Stimulated activated CD4-positive, alpha-beta T cell treated with anti-CD3 and anti-CD28 coated beads, TNF-alpha, amount 100 ng/mL, for 1 hour (primary cell): ENCODE results near the gene MTX3.

Source experiments
- DNase-seq, 3 donors: peaks; one replicate each; pipeline ENCODE4 v3.0.0-alpha.2; 2020; ENCODE audit warnings: low read depth in 3 of 3, low spot score in 1 of 3

The MTX3 gene

DNA sequence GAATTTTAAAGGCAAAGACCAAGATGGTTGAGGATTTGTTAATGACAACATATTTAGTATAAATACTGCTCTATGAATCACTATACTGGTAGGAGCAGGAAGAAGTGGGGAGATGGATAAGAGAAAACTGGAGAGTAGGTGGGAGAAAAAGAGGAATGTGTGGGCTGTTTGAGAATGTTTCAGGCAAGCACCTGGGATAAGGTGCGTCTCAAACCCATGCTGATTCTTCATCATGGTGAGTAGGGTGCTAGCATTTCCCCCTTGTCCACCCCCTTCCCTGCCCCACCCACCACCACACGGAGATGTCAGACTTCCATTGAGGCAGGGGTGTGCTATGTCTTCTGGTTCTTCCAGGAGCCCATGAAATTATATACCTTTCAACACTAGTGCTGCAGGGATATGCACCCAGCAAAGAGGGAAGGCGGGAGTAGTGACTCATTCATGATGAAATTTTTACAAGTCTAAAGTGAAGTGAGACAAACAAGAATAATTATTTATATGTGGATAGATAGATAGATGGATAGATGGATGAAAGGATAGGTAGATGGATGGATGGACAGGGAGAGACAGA is 54.3 kb downstream of the MTX3 start:
- DNase-seq: no peak

DNA sequence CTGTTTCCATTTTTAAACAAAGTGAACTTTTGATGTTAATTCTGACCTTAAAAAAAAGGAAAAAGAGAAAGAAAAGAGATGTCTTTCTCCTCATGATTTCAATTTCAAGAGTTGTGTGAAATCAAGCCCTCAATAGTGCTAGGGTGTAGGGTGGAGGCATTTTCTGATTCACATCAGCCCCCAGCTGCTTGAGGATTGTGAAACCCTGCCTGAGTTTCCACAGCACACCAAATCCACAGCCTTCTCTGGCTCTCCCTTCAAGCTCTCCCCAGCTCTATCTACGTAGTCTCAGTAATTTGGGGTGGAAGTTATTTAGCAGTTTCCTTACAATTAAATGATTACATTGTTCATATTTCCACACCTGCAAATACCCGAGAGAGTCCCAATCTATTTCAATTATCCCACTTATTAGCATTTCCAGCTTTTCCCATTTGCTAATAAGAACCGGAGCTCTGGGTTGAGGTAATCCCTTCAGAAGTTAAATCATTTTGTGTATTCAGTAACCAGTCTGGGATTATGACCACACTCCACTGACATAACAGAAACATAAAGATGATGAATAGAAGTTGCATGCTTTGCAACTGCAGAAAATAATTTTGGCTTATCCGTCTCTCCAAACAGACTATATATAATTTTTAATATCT is 54.9 kb downstream of the MTX3 start:
- no peak for DNase-seq

DNA sequence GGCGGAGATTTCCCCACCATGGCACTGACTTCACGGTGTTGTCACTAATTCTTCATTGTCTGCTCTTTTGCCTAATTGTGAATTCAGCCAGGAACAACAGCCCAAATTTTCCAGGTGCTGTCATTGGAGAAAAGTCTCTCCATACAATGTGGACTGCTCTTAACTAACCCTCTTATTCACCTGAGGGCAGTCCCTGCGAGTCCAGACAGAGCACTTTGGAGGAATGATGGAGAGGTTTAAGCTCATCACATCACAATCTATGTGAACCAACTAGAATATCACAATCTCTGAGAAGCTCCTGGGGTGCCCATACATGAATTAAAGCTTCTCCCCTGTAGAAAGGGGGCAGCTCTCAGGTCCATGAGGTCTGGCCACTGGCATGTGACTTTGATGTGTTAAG is 56.4 kb downstream of the MTX3 start:
- no peak for DNase-seq

DNA sequence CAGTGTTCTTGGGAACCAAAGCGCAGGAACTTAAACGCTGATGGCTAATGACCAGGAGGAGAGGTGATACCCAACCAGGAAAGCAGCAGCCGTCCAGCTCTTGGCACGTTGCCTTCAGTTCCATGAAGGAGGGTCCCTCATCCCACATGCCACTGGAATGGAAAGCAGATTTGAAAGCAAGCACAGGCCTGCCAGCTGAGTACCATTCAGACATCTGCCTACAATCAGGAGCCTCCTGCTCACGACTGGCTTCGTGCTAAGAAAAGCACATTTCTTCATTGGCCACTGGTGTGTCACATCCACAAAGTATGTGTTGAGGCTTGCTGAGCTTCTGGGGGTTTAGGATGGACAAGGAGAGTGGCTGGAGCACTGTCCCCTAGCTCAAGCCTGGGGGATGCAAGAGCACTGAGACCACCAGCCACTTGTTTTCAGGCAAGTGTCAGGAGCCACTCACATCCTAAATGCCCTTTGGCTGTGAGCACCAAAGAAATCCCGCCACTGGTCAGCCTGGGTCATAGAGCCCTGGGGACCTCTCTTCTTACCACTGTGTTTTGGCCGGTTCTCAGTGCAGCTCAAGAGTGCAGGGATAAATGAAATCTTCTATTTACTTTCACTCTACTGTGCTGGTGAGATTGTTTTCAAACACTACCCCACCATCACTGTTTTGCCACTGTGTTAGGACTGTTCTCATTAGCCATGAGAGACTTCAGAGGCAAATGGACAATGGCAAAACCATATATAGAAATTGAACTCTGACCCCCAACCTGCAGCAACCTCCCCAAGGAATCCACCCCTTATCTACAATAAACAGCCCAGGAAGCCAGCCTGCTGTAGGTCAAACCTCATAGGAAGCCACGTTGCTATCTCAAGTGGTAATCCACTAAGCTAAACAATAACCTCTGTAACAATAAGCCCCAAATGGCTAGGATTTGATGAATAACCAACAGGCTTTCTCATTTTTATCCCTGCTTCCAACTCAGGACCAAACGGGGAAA is 58.3 kb downstream of the MTX3 start:
- DNase-seq: no peak

DNA sequence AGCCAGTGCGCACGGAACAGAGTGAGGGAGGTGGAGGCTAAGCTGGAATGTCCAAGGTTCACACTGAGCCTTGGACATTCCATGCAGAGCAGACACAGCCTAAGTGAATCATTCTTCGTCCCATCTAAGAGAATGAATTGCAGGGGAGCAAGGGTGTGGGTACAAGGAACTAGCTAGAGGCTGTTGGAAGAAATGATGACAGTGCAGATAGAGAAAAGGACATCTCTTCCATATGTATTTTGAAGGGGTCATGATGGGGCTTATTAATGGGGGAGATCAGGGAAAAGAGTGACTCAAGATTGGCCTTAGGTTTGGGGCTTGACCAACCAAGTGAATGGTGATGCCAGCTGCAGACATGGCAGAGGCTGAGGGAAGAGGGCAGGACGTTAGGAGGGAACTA is 59.2 kb downstream of the MTX3 start:
- no peak for DNase-seq

DNA sequence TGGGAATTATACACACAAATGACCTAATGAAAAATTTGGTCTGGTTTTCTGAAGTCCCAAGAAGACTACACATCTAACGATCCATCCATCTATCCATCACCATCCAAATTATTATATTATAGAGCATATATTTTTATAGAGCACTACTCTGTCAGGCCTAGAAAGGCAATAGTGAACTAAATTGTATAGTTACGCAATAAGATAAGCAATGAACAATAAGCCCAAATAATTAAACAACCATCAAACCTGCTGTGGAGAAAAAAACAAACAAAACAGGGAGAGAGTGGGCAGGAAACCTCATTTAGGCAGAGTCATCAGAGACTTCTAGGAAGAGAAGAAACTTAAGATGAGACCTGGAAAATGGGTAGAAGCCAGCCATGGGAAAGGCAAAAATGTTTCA is 59.7 kb downstream of the MTX3 start:
- no peak for DNase-seq

DNA sequence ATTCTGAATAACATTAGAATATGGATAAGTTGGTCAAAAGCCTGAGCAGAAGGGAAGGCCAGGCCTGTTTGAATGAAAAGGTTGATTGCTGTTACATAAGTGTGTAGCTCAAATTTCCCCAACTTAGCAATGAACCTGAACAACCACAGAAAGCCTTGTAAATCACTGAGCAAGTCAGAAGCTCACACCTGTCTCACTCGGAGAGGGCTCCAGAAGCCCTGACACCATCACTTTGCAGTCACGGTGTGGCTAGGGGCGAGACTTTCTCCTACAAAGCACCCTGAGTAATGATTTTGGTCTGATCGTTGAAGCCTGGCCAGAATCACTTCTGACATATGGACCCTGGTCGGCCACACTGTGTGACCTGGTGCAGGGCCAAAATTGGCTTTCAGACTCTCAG is 62.0 kb downstream of the MTX3 start:
- DNase-seq: no peak
